Hindlimb muscle (tissue), 1 donor: ENCODE results near the gene TMTC2. TPM values are rescaled to one million over a fixed set of nuclear protein-coding genes. Genes with fewer than 3 reads are reported as not detected.

Source experiments
- DNase-seq: peaks from one replicate; pipeline ENCODE4 v3.0.0-alpha.2; 2013
- polyA plus RNA-seq: library from polyadenylated mRNA; unstranded; fragments of 120-200 nt; gene quantifications from one replicate; pipeline ENCODE4 v1.2.1, GENCODE V29; 2013; ENCODE audit not compliant: insufficient read length

Gene TMTC2
- polyA plus RNA-seq, 1 donor, result 15.5 TPM

GRCh38 chr12:82682851-82683261 is 3.9 kb upstream of the TMTC2 start:
- no peak for DNase-seq

- peak; percentile 94 for DNase-seq
Observed at GRCh38 chr12:82685790-82686167, 927 bp upstream of the TMTC2 start.

- no peak for DNase-seq
Observed at GRCh38 chr12:82687021-82688011, 610 bp downstream of the TMTC2 start.

GRCh38 chr12:82688035-82688501 is 1.4 kb downstream of the TMTC2 start:
- no peak for DNase-seq

GRCh38 chr12:82688596-82688995 is 1.9 kb downstream of the TMTC2 start:
- no peak for DNase-seq

GRCh38 chr12:82690006-82690405 is 3.3 kb downstream of the TMTC2 start:
- no peak for DNase-seq

GRCh38 chr12:82691513-82691912 is 4.8 kb downstream of the TMTC2 start:
- DNase-seq, result no peak

- no peak for DNase-seq
Observed at GRCh38 chr12:82694276-82694675, 7.6 kb downstream of the TMTC2 start.

- no peak for DNase-seq
Observed at GRCh38 chr12:82694970-82695369, 8.3 kb downstream of the TMTC2 start.

GRCh38 chr12:82695531-82695930 is 8.8 kb downstream of the TMTC2 start:
- DNase-seq, result no peak

- no peak for DNase-seq
Observed at GRCh38 chr12:82696543-82696942, 9.8 kb downstream of the TMTC2 start.

GRCh38 chr12:82698708-82699564 is 12.2 kb downstream of the TMTC2 start:
- DNase-seq, result no peak

GRCh38 chr12:82705774-82706173 is 19.1 kb downstream of the TMTC2 start:
- no peak for DNase-seq

- no peak for DNase-seq
Observed at GRCh38 chr12:82708061-82708879, 21.6 kb downstream of the TMTC2 start.

- DNase-seq, result no peak
Observed at GRCh38 chr12:82709794-82710355, 23.2 kb downstream of the TMTC2 start.

- no peak for DNase-seq
Observed at GRCh38 chr12:82710741-82711140, 24.0 kb downstream of the TMTC2 start.

- DNase-seq, result no peak
Observed at GRCh38 chr12:82714427-82714826, 27.7 kb downstream of the TMTC2 start.

GRCh38 chr12:82721726-82722125 is 35.0 kb downstream of the TMTC2 start:
- DNase-seq, result no peak

- DNase-seq, result no peak
Observed at GRCh38 chr12:82723093-82723492, 36.4 kb downstream of the TMTC2 start.

- DNase-seq, result no peak
Observed at GRCh38 chr12:82723891-82724290, 37.2 kb downstream of the TMTC2 start.

GRCh38 chr12:82725741-82726140 is 39.0 kb downstream of the TMTC2 start:
- no peak for DNase-seq

GRCh38 chr12:82727886-82728285 is 41.2 kb downstream of the TMTC2 start:
- no peak for DNase-seq
